CD14-positive monocyte (primary cell): ENCODE data around the gene FBXO2. TPM values are rescaled to one million over a fixed set of nuclear protein-coding genes. Genes with fewer than 3 reads are reported as not detected.

Source experiments
- DNase-seq, 3 donors: peaks; one replicate each; pipeline ENCODE4 v3.0.0-alpha.2; 2011 to 2022
- H2AFZ ChIP-seq: 2 replicates; pipeline ENCODE4 v1.6.0; 2012; ENCODE audit warnings: mild to moderate bottlenecking, low read depth, low read length, inconsistent platforms; ENCODE audit not compliant: insufficient read depth, poor library complexity, severe bottlenecking
- H3K27ac ChIP-seq, 2 donors: 1 replicate in 1 of 2; 2 replicates in 1 of 2; pipeline ENCODE4 v1.5.1; 2012 to 2013; ENCODE audit warnings: low read length in 2 of 2, control low read depth in 1 of 2, inconsistent platforms in 1 of 2, low read depth in 1 of 2, mild to moderate bottlenecking in 1 of 2
- H3K27me3 ChIP-seq, 2 donors: one replicate each; pipeline versions ENCODE4 v1.6.0 to v1.6.1; 2011 to 2013; ENCODE audit warnings: low read length in 2 of 2; ENCODE audit not compliant: control insufficient read depth in 2 of 2, insufficient read depth in 2 of 2
- H3K36me3 ChIP-seq, 2 donors: replicated peaks in 1 of 2; 1 replicate in 1 of 2; 2 replicates in 1 of 2; pipeline versions ENCODE4 v1.5.1 to v1.6.1; 2012 to 2013; ENCODE audit warnings: low read length in 2 of 2, control low read depth in 1 of 2, inconsistent platforms in 1 of 2, mild to moderate bottlenecking in 1 of 2; ENCODE audit not compliant: insufficient read depth in 2 of 2, control insufficient read depth in 1 of 2
- H3K4me1 ChIP-seq, 2 donors: 1 replicate in 1 of 2; 2 replicates in 1 of 2; pipeline versions ENCODE4 v1.5.1 to v1.6.1; 2012 to 2013; ENCODE audit warnings: low read length in 2 of 2, control low read depth in 1 of 2, inconsistent platforms in 1 of 2, mild to moderate bottlenecking in 1 of 2, moderate library complexity in 1 of 2; ENCODE audit not compliant: insufficient read depth in 2 of 2, control insufficient read depth in 1 of 2
- H3K4me2 ChIP-seq: replicated peaks from 2 replicates; pipeline ENCODE3; 2012; ENCODE audit warnings: low read length, moderate library complexity, mild to moderate bottlenecking; ENCODE audit not compliant: poor library complexity, severe bottlenecking; ENCODE audit errors: extremely low read depth
- H3K4me3 ChIP-seq, 3 experiments: fragments of 200-600 bp in 1 of 3; sonication (generic) in 1 of 3; replicated peaks in 1 of 3; 1 replicate in 2 of 3; 2 replicates in 1 of 3; pipeline ENCODE4 v1.5.1; 2011 to 2013; ENCODE audit warnings: low read length in 3 of 3, mild to moderate bottlenecking in 3 of 3, control low read depth in 2 of 3, low read depth in 2 of 3, inconsistent platforms in 1 of 3, moderate library complexity in 1 of 3
- H3K79me2 ChIP-seq: 2 replicates; pipeline ENCODE4 v1.6.0; 2012; ENCODE audit warnings: mild to moderate bottlenecking, control low read depth, inconsistent platforms, low read length, moderate library complexity; ENCODE audit not compliant: insufficient read depth
- H3K9ac ChIP-seq: 2 replicates; pipeline ENCODE4 v1.6.0; 2017; ENCODE audit warnings: low read length, mild to moderate bottlenecking; ENCODE audit not compliant: insufficient read depth, poor library complexity, severe bottlenecking
- H3K9me3 ChIP-seq, 2 donors: replicated peaks in 1 of 2; 1 replicate in 1 of 2; 2 replicates in 1 of 2; pipeline versions ENCODE4 v1.5.1 to v1.6.1; 2012 to 2013; ENCODE audit warnings: low read length in 2 of 2, control low read depth in 1 of 2; ENCODE audit not compliant: control insufficient read depth in 1 of 2, insufficient read depth in 1 of 2
- H4K20me1 ChIP-seq: 2 replicates; pipeline ENCODE4 v1.6.0; 2012; ENCODE audit warnings: mild to moderate bottlenecking, low read length, control low read depth, moderate library complexity; ENCODE audit not compliant: insufficient read depth
- H3K27ac Mint-ChIP-seq, 7 donors: one replicate each; pipeline ENCODE4 v1.8.0; 2020; ENCODE audit warnings: mild to moderate bottlenecking in 7 of 7, mixed read lengths in 7 of 7, moderate library complexity in 6 of 7, inconsistent platforms in 2 of 7
- H3K27me3 Mint-ChIP-seq, 3 donors: one replicate each; pipeline ENCODE4 v1.8.0; 2021 to 2022; ENCODE audit warnings: low read depth in 3 of 3, mild to moderate bottlenecking in 3 of 3, mixed read lengths in 3 of 3, moderate library complexity in 3 of 3, inconsistent platforms in 1 of 3
- H3K36me3 Mint-ChIP-seq, 2 donors: one replicate each; pipeline ENCODE4 v1.8.0; 2020; ENCODE audit warnings: mixed read lengths in 2 of 2, inconsistent platforms in 1 of 2, mild to moderate bottlenecking in 1 of 2
- H3K4me1 Mint-ChIP-seq: one replicate; pipeline ENCODE4 v1.8.0; 2020; ENCODE audit warnings: mild to moderate bottlenecking, mixed read lengths
- H3K4me3 Mint-ChIP-seq, 2 donors: one replicate each; pipeline ENCODE4 v1.8.0; 2020; ENCODE audit warnings: mild to moderate bottlenecking in 2 of 2, mixed read lengths in 2 of 2, moderate library complexity in 1 of 2
- H3K9me3 Mint-ChIP-seq, 7 donors: one replicate each; pipeline ENCODE4 v1.8.0; 2020 to 2022; ENCODE audit warnings: mixed read lengths in 7 of 7, mild to moderate bottlenecking in 6 of 7, moderate library complexity in 6 of 7, inconsistent platforms in 2 of 7
- WGBS: methylation state at CpG from one replicate; pipeline ENCODE4 v1.1.5; 2013; ENCODE audit warnings: missing lambda C conversion rate; ENCODE audit not compliant: insufficient coverage; 5-methylcytosine and 5-hydroxymethylcytosine counted together
- intact Hi-C, 2 donors: fragments of 100-400 bp; cut with micrococcal nuclease; formaldehyde crosslinking; loops; one replicate each; pipeline versions ENCODE4 v1.15.0 to v1.15.1; 2023
- polyA plus RNA-seq, 3 donors: library from polyadenylated mRNA; depleted of rRNA in 1 of 3; unstranded in 2 of 3; stranded (reverse) in 1 of 3; fragments of 300-500 nt in 2 of 3; fragments of >200 nt in 1 of 3; fragmentation: Illumina TruSeq in 2 of 3; gene quantifications; 1 replicate in 2 of 3; 2 replicates in 1 of 3; pipeline ENCODE4 v1.2.3, GENCODE V29; 2012 to 2021
- TF ChIP-seq, protein P1 (sequence below): fragments of 200-600 bp; IDR thresholded peaks from one replicate; pipeline ENCODE4 v1.8.0; 2022; ENCODE audit warnings: antibody characterized with exemption, mild to moderate bottlenecking

Gene FBXO2
- polyA plus RNA-seq, 3 donors, result 0.08 TPM; not detected in 2

- peak overlapping the region in 1 of 2 donors; percentile 42 for H3K4me3 Mint-ChIP-seq
- TF ChIP-seq, protein P1, sequence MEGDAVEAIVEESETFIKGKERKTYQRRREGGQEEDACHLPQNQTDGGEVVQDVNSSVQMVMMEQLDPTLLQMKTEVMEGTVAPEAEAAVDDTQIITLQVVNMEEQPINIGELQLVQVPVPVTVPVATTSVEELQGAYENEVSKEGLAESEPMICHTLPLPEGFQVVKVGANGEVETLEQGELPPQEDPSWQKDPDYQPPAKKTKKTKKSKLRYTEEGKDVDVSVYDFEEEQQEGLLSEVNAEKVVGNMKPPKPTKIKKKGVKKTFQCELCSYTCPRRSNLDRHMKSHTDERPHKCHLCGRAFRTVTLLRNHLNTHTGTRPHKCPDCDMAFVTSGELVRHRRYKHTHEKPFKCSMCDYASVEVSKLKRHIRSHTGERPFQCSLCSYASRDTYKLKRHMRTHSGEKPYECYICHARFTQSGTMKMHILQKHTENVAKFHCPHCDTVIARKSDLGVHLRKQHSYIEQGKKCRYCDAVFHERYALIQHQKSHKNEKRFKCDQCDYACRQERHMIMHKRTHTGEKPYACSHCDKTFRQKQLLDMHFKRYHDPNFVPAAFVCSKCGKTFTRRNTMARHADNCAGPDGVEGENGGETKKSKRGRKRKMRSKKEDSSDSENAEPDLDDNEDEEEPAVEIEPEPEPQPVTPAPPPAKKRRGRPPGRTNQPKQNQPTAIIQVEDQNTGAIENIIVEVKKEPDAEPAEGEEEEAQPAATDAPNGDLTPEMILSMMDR, result no peak
- Histone ChIP-seq H3K4me2 (no peak overlapping the region), H3K79me2 (no peaks in the 10 kb centered on the region), H3K9me3 (no peaks in the 10 kb centered on the region), H3K27ac (no peak overlapping the region), H3K27me3 (peaks cover 0 to 2% of the 10 kb centered on the region in 2 donors), H4K20me1 (no peaks in the 10 kb centered on the region), H3K4me1 (no peaks in the 10 kb centered on the region), H3K9ac (no peak overlapping the region), H3K36me3 (no peaks in the 10 kb centered on the region), H2AFZ (no peak overlapping the region), H3K4me3 (no peak overlapping the region)
- whole genome bisulfite sequencing, result 56% methylated on average over 3 of the region's 6 CpGs
- no peak for DNase-seq
- H3K27me3 Mint-ChIP-seq, result peaks cover 9 to 23% (median 13%) of the 10 kb centered on the region in 3 donors
- no peak overlapping the region for H3K27ac Mint-ChIP-seq
- H3K36me3 Mint-ChIP-seq, result no peaks in the 10 kb centered on the region
- peaks cover 0 to 2% (median 0%) of the 10 kb centered on the region in 7 donors for H3K9me3 Mint-ChIP-seq
- intact Hi-C loops, result loop anchor here (5.0 to 10.0 kb wide), 3 partner anchors 304 to 606 kb away; no protein-coding TSS in a partner anchor
- peaks cover 3% of the 10 kb centered on the region for H3K4me1 Mint-ChIP-seq
These were observed 13.3 kb downstream of the FBXO2 start for GRCh38 chr1:11640944-11641343.

DNA sequence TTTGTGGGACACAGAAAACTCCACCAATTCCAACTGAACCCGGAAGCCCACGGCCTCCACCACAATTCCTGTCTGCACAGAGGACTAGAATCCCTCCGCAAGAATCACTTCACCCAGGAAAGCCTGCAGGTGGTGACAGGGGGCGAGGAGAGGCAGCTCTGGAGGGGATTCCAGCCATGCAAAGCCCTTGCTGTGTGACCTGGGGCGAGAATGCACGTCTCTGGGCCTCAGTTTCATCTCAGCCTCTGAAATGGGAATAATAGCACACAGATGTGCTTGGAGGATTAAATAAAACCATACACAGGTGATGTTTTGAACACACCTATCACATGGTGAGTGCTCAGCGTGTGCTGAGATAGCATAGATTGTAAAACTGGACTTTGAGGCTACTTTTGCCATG is 14.1 kb downstream of the FBXO2 start:
- no peak overlapping the region for H3K27ac Mint-ChIP-seq
- Histone ChIP-seq H3K27me3 (peaks cover 0 to 2% of the 10 kb centered on the region in 2 donors), H3K36me3 (no peaks in the 10 kb centered on the region), H3K4me3 (no peak overlapping the region), H4K20me1 (no peaks in the 10 kb centered on the region), H2AFZ (no peak overlapping the region), H3K27ac (no peak overlapping the region), H3K4me2 (no peak overlapping the region), H3K9ac (no peak overlapping the region), H3K9me3 (no peaks in the 10 kb centered on the region), H3K4me1 (no peaks in the 10 kb centered on the region), H3K79me2 (no peaks in the 10 kb centered on the region)
- peaks cover 0 to 2% (median 0%) of the 10 kb centered on the region in 7 donors for H3K9me3 Mint-ChIP-seq
- peaks cover 12 to 23% (median 17%) of the 10 kb centered on the region in 3 donors for H3K27me3 Mint-ChIP-seq
- peaks cover 3% of the 10 kb centered on the region for H3K4me1 Mint-ChIP-seq
- no peak overlapping the region for H3K4me3 Mint-ChIP-seq
- no peak for DNase-seq
- TF ChIP-seq, protein P1, result no peak
- H3K36me3 Mint-ChIP-seq, result no peaks in the 10 kb centered on the region
- WGBS, result no CpG with 5 or more reads among the region's 7 CpGs
- intact Hi-C loops, result loop anchor here (5.0 to 10.0 kb wide), 3 partner anchors 303 to 605 kb away; no protein-coding TSS in a partner anchor
